ENCODE measurements around the gene SIRT3. TPM values are rescaled to one million over a fixed set of nuclear protein-coding genes. Genes with fewer than 3 reads are reported as not detected.
"Not testable (repeated sequence)": the region's sequence is repeated elsewhere in the genome, so short reads cannot be mapped to it uniquely, and the experiment has no call there.

SIRT3 gene
- total and polyA plus RNA-seq, 8 donors, result 7.7 to 25.1 (median 11.8) TPM

DNA sequence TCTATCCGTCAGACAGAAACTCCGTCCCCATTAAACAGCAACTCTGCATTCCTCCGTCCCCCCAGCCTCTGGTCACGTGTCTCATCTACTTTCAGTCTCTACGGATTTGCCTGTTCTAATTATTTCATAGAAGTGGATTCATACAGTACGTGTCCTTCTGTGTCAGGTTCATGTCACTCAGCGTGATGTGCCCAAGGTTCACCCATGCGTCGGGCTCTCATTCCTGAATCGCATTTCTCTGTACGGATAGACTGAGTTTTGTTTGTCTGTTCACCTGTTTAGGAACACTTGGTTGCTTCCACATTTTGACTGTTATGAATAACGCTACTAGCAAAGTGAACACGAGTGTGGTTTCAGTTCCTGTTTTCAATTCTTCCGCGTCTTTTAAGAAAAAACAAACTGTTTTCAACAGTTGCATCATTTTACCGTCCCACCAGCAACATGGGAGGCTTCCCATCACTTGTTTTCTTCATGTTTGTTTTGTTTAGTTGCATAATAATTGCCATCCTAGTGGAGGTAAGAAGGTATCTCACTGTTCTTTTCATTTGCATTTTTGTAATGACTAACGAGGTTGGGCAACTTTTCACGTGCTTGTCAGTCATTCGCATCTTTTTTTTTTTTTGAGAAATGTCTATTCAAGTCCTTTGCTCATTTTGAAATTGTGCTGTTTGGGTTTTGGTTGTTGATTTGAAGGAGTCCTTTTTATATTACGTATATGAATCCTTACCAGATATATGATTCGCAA, 33.2 kb upstream of the SIRT3 start:
- peak overlapping the region in 1 of 4 donors; percentile 7 for H3K4me3 ChIP-seq
- H3K36me3 ChIP-seq, result no peaks in the 10 kb centered on the region
- TF ChIP-seq, protein P1, sequence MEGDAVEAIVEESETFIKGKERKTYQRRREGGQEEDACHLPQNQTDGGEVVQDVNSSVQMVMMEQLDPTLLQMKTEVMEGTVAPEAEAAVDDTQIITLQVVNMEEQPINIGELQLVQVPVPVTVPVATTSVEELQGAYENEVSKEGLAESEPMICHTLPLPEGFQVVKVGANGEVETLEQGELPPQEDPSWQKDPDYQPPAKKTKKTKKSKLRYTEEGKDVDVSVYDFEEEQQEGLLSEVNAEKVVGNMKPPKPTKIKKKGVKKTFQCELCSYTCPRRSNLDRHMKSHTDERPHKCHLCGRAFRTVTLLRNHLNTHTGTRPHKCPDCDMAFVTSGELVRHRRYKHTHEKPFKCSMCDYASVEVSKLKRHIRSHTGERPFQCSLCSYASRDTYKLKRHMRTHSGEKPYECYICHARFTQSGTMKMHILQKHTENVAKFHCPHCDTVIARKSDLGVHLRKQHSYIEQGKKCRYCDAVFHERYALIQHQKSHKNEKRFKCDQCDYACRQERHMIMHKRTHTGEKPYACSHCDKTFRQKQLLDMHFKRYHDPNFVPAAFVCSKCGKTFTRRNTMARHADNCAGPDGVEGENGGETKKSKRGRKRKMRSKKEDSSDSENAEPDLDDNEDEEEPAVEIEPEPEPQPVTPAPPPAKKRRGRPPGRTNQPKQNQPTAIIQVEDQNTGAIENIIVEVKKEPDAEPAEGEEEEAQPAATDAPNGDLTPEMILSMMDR (IDR thresholded peaks at IDR 0.05), result no peak
- H3K27ac ChIP-seq, result peak overlapping the region in 2 of 4 donors; percentile 43 to 56
- no peaks in the 10 kb centered on the region for H3K4me1 ChIP-seq
- WGBS, 2 donors, result 54 to 55% methylated on average over 21 of the region's 21 CpGs
- no peaks in the 10 kb centered on the region for H3K27me3 ChIP-seq
- ATAC-seq (peak in 3 of 4 donors; percentile 25 to 47 (median 39)), FAIRE-seq (no peak), DNase-seq (no peak)
- intact Hi-C loops (cut with DNase I), result no loop called here
- H3K9me3 ChIP-seq, result no peaks in the 10 kb centered on the region

DNA sequence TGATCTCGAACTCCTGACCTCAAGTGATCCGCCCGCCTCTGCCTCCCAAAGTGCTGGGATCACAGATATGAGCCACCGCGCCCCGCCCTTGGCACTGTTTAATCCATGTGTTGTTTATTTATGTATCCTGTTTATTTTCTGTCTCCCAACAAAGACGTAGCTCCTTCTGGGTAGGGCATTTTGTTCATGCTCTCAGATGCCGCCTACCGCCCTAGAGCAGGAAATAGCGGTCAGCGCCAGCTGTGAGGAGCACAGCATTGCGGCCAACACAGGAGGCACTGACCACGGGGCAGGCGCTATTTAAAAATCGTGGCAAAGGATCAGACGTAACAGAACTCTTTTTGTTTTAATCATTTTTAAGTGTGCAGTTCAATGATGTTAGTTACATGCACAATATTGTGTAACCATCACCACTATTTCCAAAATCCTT, 32.6 kb upstream of the SIRT3 start:
- Histone ChIP-seq H3K27ac (peak overlapping the region in 3 of 4 donors; percentile 16 to 56 (median 43)), H3K4me3 (peak overlapping the region in 1 of 4 donors; percentile 7)
- ATAC-seq, result peak in 3 of 4 donors; percentile 63 to 85 (median 82)
- H3K4me1 ChIP-seq; H3K36me3 ChIP-seq; intact Hi-C loops (cut with DNase I); H3K9me3 ChIP-seq; H3K27me3 ChIP-seq; FAIRE-seq: not testable (repeated sequence)
- peak in 1 of 6 donors; percentile 54 for DNase-seq
- 52 to 57% methylated on average over 15 to 16 of the region's 16 CpGs for WGBS, 2 donors

DNA sequence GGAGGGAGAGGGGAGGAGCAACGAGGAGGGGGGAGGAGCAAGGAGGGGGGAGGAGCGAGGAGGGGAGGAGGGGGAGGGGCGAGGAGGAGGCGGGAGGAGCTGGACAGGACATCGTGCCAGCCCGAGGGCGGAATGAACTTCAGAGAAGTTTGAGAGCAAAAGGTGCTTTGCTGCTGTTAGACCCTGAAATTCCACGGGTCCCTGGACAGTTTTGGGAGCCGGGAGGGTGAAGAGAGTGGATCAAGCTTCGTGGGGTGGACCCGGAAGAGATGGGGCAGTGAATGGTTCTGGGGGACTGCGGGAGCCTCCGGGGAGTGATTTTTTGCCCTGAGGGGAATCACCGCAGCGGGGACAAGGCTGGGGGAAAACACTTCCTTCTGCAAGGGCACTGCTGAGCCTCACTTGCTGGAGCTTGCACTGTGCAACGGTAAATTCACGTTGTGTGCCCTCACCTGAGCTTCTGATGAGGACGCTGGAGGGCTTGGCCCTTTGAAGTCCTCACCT, 31.4 kb upstream of the SIRT3 start:
- H3K36me3 ChIP-seq, result no peaks in the 10 kb centered on the region
- H3K4me3 ChIP-seq, result peak overlapping the region in 1 of 4 donors; percentile 12
- ATAC-seq (peak in 3 of 4 donors; percentile 23 to 51 (median 51)), FAIRE-seq (no peak), DNase-seq (peak in 1 of 6 donors; percentile 51)
- intact Hi-C loops (cut with DNase I), result no loop called here
- TF ChIP-seq, protein P1 (IDR thresholded peaks at IDR 0.05), result no peak
- no peaks in the 10 kb centered on the region for H3K4me1 ChIP-seq
- peak overlapping the region in 2 of 4 donors; percentile 43 to 56 for H3K27ac ChIP-seq
- H3K27me3 ChIP-seq, result no peaks in the 10 kb centered on the region
- H3K9me3 ChIP-seq, result no peaks in the 10 kb centered on the region
- WGBS, 2 donors, result 61 to 67% methylated on average over 14 to 17 of the region's 18 CpGs

DNA sequence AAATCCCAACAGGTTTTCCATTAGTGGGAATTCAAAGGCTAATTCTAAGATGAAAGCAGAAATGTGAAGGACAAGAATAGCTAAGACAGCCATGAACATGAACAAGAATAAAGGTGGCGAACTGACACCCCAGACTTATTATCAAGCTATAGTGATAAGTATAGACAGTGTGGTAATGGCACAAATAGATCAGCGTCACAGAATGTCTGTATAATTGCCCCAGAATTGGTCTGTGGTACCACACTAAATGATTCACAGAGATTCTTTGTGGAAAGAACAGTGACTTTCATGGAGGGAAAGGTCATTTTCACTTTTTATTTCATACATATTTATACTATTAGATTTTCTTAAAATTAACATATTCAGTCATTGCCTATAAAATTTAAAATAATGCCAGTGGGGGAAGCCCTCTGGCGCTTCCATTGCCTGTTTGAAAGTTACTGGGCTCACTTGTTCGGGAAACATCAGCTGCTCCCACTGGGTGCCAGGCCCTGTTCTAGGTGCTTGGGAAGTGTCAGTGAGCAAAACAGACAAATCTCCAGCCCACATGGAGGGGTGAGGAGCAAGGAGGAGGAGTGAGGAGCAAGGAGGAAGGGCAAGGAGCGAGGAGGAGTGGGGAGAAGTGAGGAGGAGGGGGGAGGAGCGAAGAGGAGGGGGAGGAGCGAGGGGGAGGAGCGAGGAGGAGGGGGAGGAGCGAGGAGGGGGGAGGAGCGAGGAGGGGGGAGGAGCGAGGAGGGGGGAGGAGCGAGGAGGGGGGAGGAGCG, 30.7 kb upstream of the SIRT3 start:
- TF ChIP-seq, protein P1 (IDR thresholded peaks at IDR 0.05), result no peak
- no peaks in the 10 kb centered on the region for H3K4me1 ChIP-seq
- H3K27me3 ChIP-seq, result no peaks in the 10 kb centered on the region
- no peak overlapping the region for H3K27ac ChIP-seq
- intact Hi-C loops (cut with DNase I), result no loop called here
- WGBS, 2 donors, result 90 to 91% methylated on average over 4 to 5 of the region's 13 CpGs
- H3K36me3 ChIP-seq, result no peaks in the 10 kb centered on the region
- FAIRE-seq (no peak), ATAC-seq (peak in 1 of 4 donors; percentile 10), DNase-seq (peak in 1 of 6 donors; percentile 40)
- no peaks in the 10 kb centered on the region for H3K9me3 ChIP-seq
- no peak overlapping the region for H3K4me3 ChIP-seq

DNA sequence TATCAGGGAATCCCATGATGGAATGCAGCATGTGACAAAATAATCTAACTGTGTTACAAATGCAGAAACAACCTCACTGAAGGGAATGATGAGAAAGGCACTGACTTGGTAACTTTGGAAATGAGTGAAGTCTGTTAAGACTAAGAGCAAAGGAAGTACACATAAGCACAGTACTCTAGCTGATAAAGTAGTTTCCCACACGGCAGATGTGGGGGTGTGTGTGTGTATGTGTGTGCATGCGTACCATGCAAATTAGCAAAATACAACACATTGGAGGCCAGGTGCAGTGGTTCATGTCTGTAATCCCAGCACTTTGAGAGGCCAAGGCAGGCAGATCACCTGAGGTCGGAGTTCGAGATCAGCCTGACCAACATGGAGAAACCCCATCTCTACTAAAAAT, 25.5 kb upstream of the SIRT3 start:
- H3K27ac ChIP-seq, result no peak overlapping the region
- H3K4me3 ChIP-seq, result no peak overlapping the region
- TF ChIP-seq, protein P1 (IDR thresholded peaks at IDR 0.05), result no peak
- no peaks in the 10 kb centered on the region for H3K36me3 ChIP-seq
- ATAC-seq (no peak), DNase-seq (no peak), FAIRE-seq (no peak)
- WGBS, 2 donors, result 85 to 86% methylated on average over 4 of the region's 4 CpGs
- intact Hi-C loops (cut with DNase I), result no loop called here
- H3K27me3 ChIP-seq, result no peaks in the 10 kb centered on the region
- H3K9me3 ChIP-seq, result no peaks in the 10 kb centered on the region
- H3K4me1 ChIP-seq, result no peaks in the 10 kb centered on the region
